HCT116 (cell line): ENCODE data around the gene UPK3A. TPM values are rescaled to one million over a fixed set of nuclear protein-coding genes. Genes with fewer than 3 reads are reported as not detected.
"Not testable (repeated sequence)": the region's sequence is repeated elsewhere in the genome, so short reads cannot be mapped to it uniquely, and the experiment has no call there.

ENCODE experiments used
- ATAC-seq: fragments of 200-7000 bp; cut with Tn5 transposase; 2 replicates; pipeline ENCODE4 v1.9.1; 2020; ENCODE audit warnings: mild to moderate bottlenecking, moderate library complexity
- BruUV-seq: library from RNA; stranded (reverse); fragments of 400-500 nt; replicated peaks from 2 replicates; lab custom pipeline; 2021; lab: Mats Ljungman, UMichigan
- CTCF ChIA-PET: fragments of 300-600 bp; sonication (Branson Sonifier 250); formaldehyde crosslinking; loops from one replicate; lab custom pipeline; 2021; ENCODE audit warnings: antibody characterized with exemption; lab: Charles Lee
- POLR2A ChIA-PET: fragments of 300-600, 350-600 bp; sonication (Branson Sonifier 250); formaldehyde crosslinking; loops from one replicate; lab custom pipeline; 2021; ENCODE audit warnings: antibody characterized with exemption; lab: Charles Lee
- RAD21 ChIA-PET, 2 experiments: fragments of 300-600 bp; sonication (Branson Sonifier 250); formaldehyde crosslinking; loops; one replicate each; lab custom pipeline; 2023; ENCODE audit warnings: low total read pairs in 2 of 2; ENCODE audit not compliant: uncharacterized antibody in 2 of 2, unreplicated experiment in 2 of 2, low non-redundant PET in 1 of 2; lab: Charles Lee
- DNase-seq: peaks from one replicate; pipeline ENCODE4 v3.0.0-alpha.2; 2010; ENCODE audit warnings: low read depth, low spot score
- H2AFZ ChIP-seq: fragments of 200-600 bp; shearing (Covaris generic), sonication (generic); 2 replicates; pipeline ENCODE4 v1.6.1; 2017; ENCODE audit warnings: low read depth, mixed run types, mixed read lengths, antibody characterized with exemption, low read length; ENCODE audit not compliant: poor library complexity, severe bottlenecking
- H3K27ac ChIP-seq: 2 replicates; pipeline ENCODE4 v1.5.1; 2012; ENCODE audit warnings: low read depth, low read length
- H3K27me3 ChIP-seq: fragments of 200-600 bp; sonication (generic); 2 replicates; pipeline ENCODE4 v1.6.1; 2016; ENCODE audit warnings: mixed run types, low read length, mixed read lengths; ENCODE audit not compliant: insufficient read depth
- H3K36me3 ChIP-seq, 2 experiments: fragments of 200-500 bp in 1 of 2; fragments of 200-600 bp in 1 of 2; sonication (Bioruptor generic) in 1 of 2; sonication (generic) in 1 of 2; 2 replicates each; pipeline versions ENCODE4 v1.5.1 to v1.6.1; 2014 to 2016; ENCODE audit warnings: low read length in 2 of 2, inconsistent platforms in 1 of 2, mixed read lengths in 1 of 2, mixed run types in 1 of 2; ENCODE audit not compliant: insufficient read depth in 2 of 2, control insufficient read depth in 1 of 2
- H3K4me1 ChIP-seq, 2 experiments: fragments of 200-600 bp in 1 of 2; sonication (generic) in 1 of 2; 2 replicates each; pipeline versions ENCODE4 v1.5.1 to v1.6.1; 2012 to 2017; ENCODE audit warnings: low read length in 2 of 2, inconsistent platforms in 1 of 2, mild to moderate bottlenecking in 1 of 2, mixed read lengths in 1 of 2, mixed run types in 1 of 2, moderate library complexity in 1 of 2; ENCODE audit not compliant: insufficient read depth in 2 of 2, control insufficient read depth in 1 of 2
- H3K4me2 ChIP-seq: fragments of 200-600 bp; sonication (generic); 2 replicates; pipeline ENCODE4 v1.6.1; 2017; ENCODE audit warnings: mixed run types, low read length, mixed read lengths
- H3K4me3 ChIP-seq, 2 experiments: fragments of 200-600 bp in 1 of 2; sonication (generic) in 1 of 2; replicated peaks in 1 of 2; 2 replicates each; pipeline ENCODE4 v1.5.1; 2011 to 2016; ENCODE audit warnings: low read length in 2 of 2, control low read depth in 1 of 2, low read depth in 1 of 2, mild to moderate bottlenecking in 1 of 2, mixed read lengths in 1 of 2, mixed run types in 1 of 2
- H3K79me2 ChIP-seq: fragments of 200-600 bp; sonication (generic); 2 replicates; pipeline ENCODE4 v1.6.1; 2017; ENCODE audit warnings: mild to moderate bottlenecking, mixed run types, low read length, moderate library complexity, mixed read lengths; ENCODE audit not compliant: insufficient read depth
- H3K9ac ChIP-seq: fragments of 200-600 bp; sonication (generic); 2 replicates; pipeline ENCODE4 v1.6.1; 2016; ENCODE audit warnings: low read length, mixed read lengths
- H3K9me2 ChIP-seq: fragments of 200-600 bp; sonication (generic), shearing (Covaris generic); 2 replicates; pipeline ENCODE4 v1.6.1; 2017; ENCODE audit warnings: mixed run types, mild to moderate bottlenecking, moderate library complexity; ENCODE audit not compliant: insufficient read depth
- H3K9me3 ChIP-seq, 2 experiments: fragments of 200-500 bp in 1 of 2; fragments of 200-600 bp in 1 of 2; sonication (Bioruptor generic) in 1 of 2; sonication (generic) in 1 of 2; 2 replicates each; pipeline ENCODE4 v1.6.1; 2014 to 2017; ENCODE audit warnings: low read length in 2 of 2, mixed read lengths in 2 of 2, inconsistent platforms in 1 of 2, low read depth in 1 of 2, mild to moderate bottlenecking in 1 of 2, mixed run types in 1 of 2, moderate library complexity in 1 of 2; ENCODE audit not compliant: control insufficient read depth in 1 of 2, insufficient read depth in 1 of 2
- H4K20me1 ChIP-seq: fragments of 200-600 bp; sonication (generic), shearing (Covaris generic); 2 replicates; pipeline ENCODE4 v1.6.1; 2017; ENCODE audit warnings: mixed run types, mild to moderate bottlenecking, moderate library complexity; ENCODE audit not compliant: insufficient read depth
- CEBPB ChIP-seq: IDR thresholded peaks from 2 replicates; pipeline ENCODE4 v1.6.1; 2012; ENCODE audit warnings: low read depth
- EGR1 ChIP-seq: IDR thresholded peaks from 2 replicates; pipeline ENCODE4 v1.6.1; 2012; ENCODE audit warnings: low read depth
- ELF1 ChIP-seq: IDR thresholded peaks from 2 replicates; pipeline ENCODE4 v1.6.1; 2012; ENCODE audit warnings: low read depth, borderline replicate concordance
- EZH2phosphoT487 ChIP-seq: fragments of 200-600 bp; IDR thresholded peaks from 2 replicates; pipeline ENCODE4 v1.6.1; 2018; ENCODE audit warnings: antibody characterized with exemption, borderline replicate concordance
- FOSL1 ChIP-seq: IDR thresholded peaks from 2 replicates; pipeline ENCODE4 v1.6.1; 2012; ENCODE audit warnings: low read depth
- JUND ChIP-seq: IDR thresholded peaks from 2 replicates; pipeline ENCODE4 v1.6.1; 2012
- POLR2A ChIP-seq: IDR thresholded peaks from 2 replicates; pipeline ENCODE4 v1.7.0; 2011; ENCODE audit warnings: borderline replicate concordance; ENCODE audit not compliant: insufficient read depth, insufficient read length; ENCODE audit errors: extremely low read depth
- POLR2AphosphoS5 ChIP-seq: IDR thresholded peaks from 2 replicates; pipeline ENCODE4 v1.6.1; 2011; ENCODE audit warnings: mild to moderate bottlenecking, low read depth, low read length, moderate library complexity
- RAD21 ChIP-seq: IDR thresholded peaks from 2 replicates; pipeline ENCODE4 v1.6.1; 2012; ENCODE audit warnings: low read depth, mild to moderate bottlenecking
- SP1 ChIP-seq: IDR thresholded peaks from 2 replicates; pipeline ENCODE4 v1.6.1; 2012; ENCODE audit warnings: low read depth
- SRF ChIP-seq: IDR thresholded peaks from 2 replicates; pipeline ENCODE4 v1.6.1; 2012; ENCODE audit warnings: low read depth
- TCF7L2 ChIP-seq: IDR thresholded peaks from 2 replicates; pipeline ENCODE4 v1.7.0; 2011; ENCODE audit warnings: borderline replicate concordance, inconsistent platforms; ENCODE audit not compliant: insufficient read depth, insufficient read length; ENCODE audit errors: extremely low read depth
- YY1 ChIP-seq: IDR thresholded peaks from 2 replicates; pipeline ENCODE4 v1.6.1; 2011; ENCODE audit warnings: low read length, low read depth, moderate library complexity, mild to moderate bottlenecking; ENCODE audit not compliant: insufficient replicate concordance; ENCODE audit errors: extremely low read depth
- ZNF274 ChIP-seq: fragments of 200-500 bp; sonication (Bioruptor generic); IDR thresholded peaks from 2 replicates; pipeline ENCODE4 v1.6.1; 2014; ENCODE audit warnings: mild to moderate bottlenecking, low read depth, low read length, inconsistent platforms
- intact Hi-C: fragments of 100-400 bp; cut with micrococcal nuclease; formaldehyde crosslinking; loops from 2 replicates; pipeline ENCODE4 v1.10.0; 2022
- total RNA-seq: library from RNA; stranded (reverse); gene quantifications from one replicate; pipeline ENCODE4 v1.2.1, GENCODE V29; 2021; ENCODE audit not compliant: unreplicated experiment
- TF ChIP-seq, protein P1 (sequence below): IDR thresholded peaks from 2 replicates; pipeline ENCODE4 v1.6.1; 2012

Gene UPK3A
- total RNA-seq, 1 experiment from 2014 or later = not detected

DNA sequence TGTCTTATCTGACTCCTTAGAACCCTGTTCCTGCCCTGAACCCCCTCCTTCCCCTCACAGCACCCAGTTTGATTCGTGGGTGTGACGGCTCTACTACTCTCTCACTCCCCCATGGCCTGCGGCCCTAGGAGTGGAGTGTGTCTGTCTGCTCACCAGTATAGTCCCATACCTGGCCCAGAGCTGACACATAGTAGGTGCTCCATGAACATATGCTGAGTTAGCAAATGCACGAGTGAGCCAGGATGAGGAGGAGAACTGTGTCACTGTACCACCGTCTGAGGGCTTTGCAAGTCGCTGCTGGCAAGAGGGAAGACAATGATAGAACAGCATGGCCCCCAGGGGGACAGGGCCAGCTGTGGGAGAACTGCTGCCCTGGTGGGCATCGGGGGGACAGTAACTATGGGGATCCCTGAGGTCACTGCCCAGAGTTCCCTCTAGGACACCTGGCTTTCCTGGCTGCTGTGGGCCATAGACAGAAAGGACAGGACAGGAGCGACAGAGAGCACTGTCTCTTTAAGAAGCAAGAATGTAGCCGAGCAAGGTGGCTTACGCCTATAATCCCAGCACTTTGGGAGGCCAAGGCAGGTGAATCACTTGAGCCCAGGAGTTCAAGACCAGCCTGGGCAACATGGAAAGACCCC is 24.9 kb upstream of the UPK3A start:
- Histone ChIP-seq H3K27ac (no peak overlapping the region), H3K9me3 (no peaks in the 10 kb centered on the region), H3K27me3 (no peaks in the 10 kb centered on the region), H3K9ac (no peak overlapping the region), H3K9me2 (no peaks in the 10 kb centered on the region), H3K79me2 (no peaks in the 10 kb centered on the region), H3K4me1 (peaks cover 8 to 22% of the 10 kb centered on the region in 2 experiments; a peak in 3 of 4 replicates), H2AFZ (no peak overlapping the region), H3K4me2 (no peak overlapping the region), H3K36me3 (no peaks in the 10 kb centered on the region), H4K20me1 (no peaks in the 10 kb centered on the region), H3K4me3 (no peak overlapping the region)
- BruUV-seq = no TSS peak
- ChIA-PET RAD21 (no interaction called here), CTCF (no interaction called here), POLR2A (no interaction called here)
- DNase-seq (no peak), ATAC-seq (no peak)
- intact Hi-C loops = no loop called here
- TF ChIP-seq SP1 (no peak), TCF7L2 (no peak), FOSL1 (no peak), SRF (no peak), JUND (no peak), POLR2AphosphoS5 (no peak), ZNF274 (no peak), EGR1 (no peak), RAD21 (no peak), YY1 (no peak), EZH2phosphoT487 (no peak), CEBPB (no peak), POLR2A (no peak), ELF1 (no peak)
- TF ChIP-seq, protein P1, sequence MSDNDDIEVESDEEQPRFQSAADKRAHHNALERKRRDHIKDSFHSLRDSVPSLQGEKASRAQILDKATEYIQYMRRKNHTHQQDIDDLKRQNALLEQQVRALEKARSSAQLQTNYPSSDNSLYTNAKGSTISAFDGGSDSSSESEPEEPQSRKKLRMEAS = no peak

DNA sequence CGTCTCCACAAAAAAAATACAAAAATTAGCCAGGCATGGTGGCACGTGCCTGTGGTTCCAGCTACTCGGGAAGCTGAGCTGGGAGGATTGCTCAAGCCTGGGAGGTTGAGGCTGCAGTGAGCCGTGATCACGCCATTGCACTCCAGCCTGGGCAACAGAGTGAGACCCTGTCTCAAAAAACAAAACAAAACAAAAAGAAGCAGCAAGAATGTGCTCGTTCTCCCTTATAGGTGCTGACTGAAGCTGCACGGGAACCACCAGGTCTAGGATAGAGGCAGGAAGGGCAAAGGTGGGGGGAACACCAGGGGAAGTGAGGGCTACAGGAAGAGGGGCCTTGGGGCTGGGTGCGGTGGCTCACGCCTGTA is 24.4 kb upstream of the UPK3A start:
- H4K20me1 ChIP-seq, H3K36me3 ChIP-seq, CTCF ChIA-PET, H2AFZ ChIP-seq, H3K79me2 ChIP-seq, H3K27ac ChIP-seq, ATAC-seq, H3K4me2 ChIP-seq, RAD21 ChIA-PET, POLR2A ChIA-PET, BruUV-seq, H3K4me3 ChIP-seq, H3K9me2 ChIP-seq, H3K9me3 ChIP-seq, DNase-seq, H3K27me3 ChIP-seq, intact Hi-C loops, H3K9ac ChIP-seq: not testable (repeated sequence)
- H3K4me1 ChIP-seq = peaks cover 8 to 22% of the 10 kb centered on the region in 2 experiments; a peak in 3 of 4 replicates
